Measurements from ENCODE around the gene IRAK1. TPM values are rescaled to one million over a fixed set of nuclear protein-coding genes. Genes with fewer than 3 reads are reported as not detected.

The IRAK1 gene
- total and polyA plus RNA-seq, 10 of the 15 experiments (the other 5 are each of a cell fraction or from before 2014, with no cell fraction given) = 4.2 to 136 (median 39.5) TPM

- no TSS peak for BruUV-seq (replicated peaks)
- H3K79me2 ChIP-seq (ENCODE audit: control insufficient read depth, insufficient read depth, low read length) = no peaks in the 10 kb centered on the region; the same call in none of the 2 replicates
These were observed 27.4 kb upstream of the IRAK1 start for GRCh38 chrX:154046940-154047610.

More at GRCh38 chrX:154046940-154047610, 27.4 kb upstream of the IRAK1 start:
- FAIRE-seq = no peak
- H3K9ac ChIP-seq (ENCODE audit: control insufficient read depth, insufficient read depth, low read length) = no peak overlapping the region
- no peaks in the 10 kb centered on the region for H4K20me1 ChIP-seq (ENCODE audit: control insufficient read depth, insufficient read depth)
- TF ChIP-seq KAT2A (conservative IDR thresholded peaks at IDR 0.05; ENCODE audit: control insufficient read depth, low read depth, low read length) (no peak), ATF7 (IDR thresholded peaks at IDR 0.05; ENCODE audit: low read depth) (no peak), POU2F2 (IDR thresholded peaks at IDR 0.05; ENCODE audit: borderline replicate concordance, low read depth, low read length) (no peak), LARP7 (IDR thresholded peaks at IDR 0.05) (no peak), YBX1 (IDR thresholded peaks at IDR 0.05) (no peak), E2F4 (IDR thresholded peaks at IDR 0.05; ENCODE audit: low read depth, low read length) (no peak), MYC (IDR thresholded peaks at IDR 0.05; ENCODE audit: insufficient read depth, insufficient read length, insufficient replicate concordance, low read length, severe bottlenecking) (no peak), TBL1XR1 (IDR thresholded peaks at IDR 0.05; ENCODE audit: low read depth, low read length) (no peak), RAD21 (IDR thresholded peaks at IDR 0.05; ENCODE audit: insufficient read depth, low read depth, low read length) (no peak), ZSCAN29 (IDR thresholded peaks at IDR 0.05) (no peak)
- ChIA-PET SMC1A (ENCODE audit: uncharacterized antibody, unreplicated experiment) (interaction anchor here (0.9 to 1.5 kb wide), 2 partner anchors 10 to 29 kb away, joined by 3 to 4 read pairs; no protein-coding TSS in a partner anchor), RAD21 (ENCODE audit: unreplicated experiment) (no interaction called here), CTCF (interaction anchor here (1.3 to 1.6 kb wide), 2 partner anchors 9 to 33 kb away, joined by 3 to 5 read pairs; no protein-coding TSS in a partner anchor), POLR2A (no interaction called here)
- H3K4me3 ChIP-seq = no peak overlapping the region
- no peak overlapping the region for H3K4me2 ChIP-seq (ENCODE audit: control insufficient read depth, insufficient read depth)
- H3K27ac ChIP-seq (ENCODE audit: control insufficient read depth, insufficient read depth) = no peak overlapping the region
- H3K9me3 ChIP-seq (replicated peaks; ENCODE audit: control insufficient read depth, insufficient read depth, low read length) = no peaks in the 10 kb centered on the region
- in situ Hi-C loops (cut with MboI) = no loop called here
- WGBS (ENCODE audit: insufficient coverage, insufficient replicate concordance, low lambda C conversion rate, missing lambda C conversion rate) = 71% methylated on average over 4 of the region's 4 CpGs
- ATAC-seq = no peak
- DNase-seq (ENCODE audit: low read depth, low spot score) = no peak
- peaks cover 3 to 5% of the 10 kb centered on the region in 2 experiments; a peak in 3 of 4 replicates for H3K36me3 ChIP-seq (ENCODE audit: control insufficient read depth in 2 of 2, insufficient read depth in 2 of 2, low read length in 1 of 2)
- H3K27me3 ChIP-seq (replicated peaks in 1 of 2; ENCODE audit: control insufficient read depth in 2 of 2, insufficient read depth in 2 of 2, low read length in 1 of 2) = no peaks in the 10 kb centered on the region
- intact Hi-C loops (cut with micrococcal nuclease; ENCODE audit: unreplicated experiment) = no loop called here
- no peaks in the 10 kb centered on the region for H3K4me1 ChIP-seq (ENCODE audit: control insufficient read depth, insufficient read depth, low read length)
- no peak overlapping the region for H2AFZ ChIP-seq (ENCODE audit: control insufficient read depth, low read depth, low read length)
